HG02943 (cell line): ENCODE data around the gene AP3S1.
A peak's percentile ranks its signal among the peaks of the same experiment; 100 is the strongest.

Source experiments
- ATAC-seq: cut with Tn5 transposase; IDR thresholded peaks from one replicate; pipeline ENCODE4 v1.9.1; 2021; ENCODE audit warnings: mild to moderate bottlenecking, low read depth, moderate library complexity; ENCODE audit not compliant: unreplicated experiment

The AP3S1 gene

GRCh38 chr5:115930630-115931337 lies 89.0 kb downstream of the AP3S1 start:
- ATAC-seq: no peak

- ATAC-seq: no peak
Measured at GRCh38 chr5:115932991-115933390, 91.3 kb downstream of the AP3S1 start.

- no peak for ATAC-seq
Measured at GRCh38 chr5:115934388-115934974, 92.7 kb downstream of the AP3S1 start.

- no peak for ATAC-seq
Measured at GRCh38 chr5:115936031-115936430, 94.3 kb downstream of the AP3S1 start.

GRCh38 chr5:115939059-115939458 lies 97.3 kb downstream of the AP3S1 start:
- ATAC-seq: no peak

- no peak for ATAC-seq
Measured at GRCh38 chr5:115940080-115940810, 98.5 kb downstream of the AP3S1 start.

- no peak for ATAC-seq
Measured at GRCh38 chr5:115941051-115941675, 99.4 kb downstream of the AP3S1 start.

GRCh38 chr5:115944501-115944900 lies 102.8 kb downstream of the AP3S1 start:
- ATAC-seq: no peak

- no peak for ATAC-seq
Measured at GRCh38 chr5:115946655-115947054, 104.9 kb downstream of the AP3S1 start.

- ATAC-seq: no peak
Measured at GRCh38 chr5:115947260-115947659, 105.5 kb downstream of the AP3S1 start.

- ATAC-seq: no peak
Measured at GRCh38 chr5:115948091-115948534, 106.4 kb downstream of the AP3S1 start.

- no peak for ATAC-seq
Measured at GRCh38 chr5:115949096-115949495, 107.4 kb downstream of the AP3S1 start.

- ATAC-seq: no peak
Measured at GRCh38 chr5:115952588-115952987, 110.9 kb downstream of the AP3S1 start.

- no peak for ATAC-seq
Measured at GRCh38 chr5:115954144-115954543, 112.4 kb downstream of the AP3S1 start.

GRCh38 chr5:115956957-115957356 lies 115.2 kb downstream of the AP3S1 start:
- ATAC-seq: no peak

GRCh38 chr5:115961381-115962238 lies 119.9 kb downstream of the AP3S1 start:
- no peak for ATAC-seq

GRCh38 chr5:115962239-115962564 lies 120.5 kb downstream of the AP3S1 start, which contains the start of gene LVRN:
TSS of gene LVRN (plus strand) at chr5:115962475. CDS start at chr5:115962618, 143 bp downstream.
- no peak for ATAC-seq

- peak; percentile 62 for ATAC-seq
Measured at GRCh38 chr5:115962565-115963402, 121.0 kb downstream of the AP3S1 start.

- ATAC-seq: no peak
Measured at GRCh38 chr5:115963566-115963965, 121.8 kb downstream of the AP3S1 start.
